LHCN-M2 (cell line): ENCODE measurements around the gene SLC23A3. TPM values are rescaled to one million over a fixed set of nuclear protein-coding genes. Genes with fewer than 3 reads are reported as not detected.

Experiments
- DNase-seq: peaks from one replicate; pipeline ENCODE4 v3.0.0-alpha.2; 2012; ENCODE audit warnings: low read depth
- polyA plus RNA-seq: library from polyadenylated mRNA; unstranded; fragments of >200 nt; gene quantifications from one replicate; pipeline ENCODE4 v1.2.1, GENCODE V29; 2012; ENCODE audit warnings: missing spikeins
- total RNA-seq: library from RNA; depleted of rRNA; stranded (reverse); fragments of >200 nt; gene quantifications from 2 replicates; pipeline ENCODE4 v1.2.3, GENCODE V29; 2014; rRNA removed

Gene SLC23A3, protein sequence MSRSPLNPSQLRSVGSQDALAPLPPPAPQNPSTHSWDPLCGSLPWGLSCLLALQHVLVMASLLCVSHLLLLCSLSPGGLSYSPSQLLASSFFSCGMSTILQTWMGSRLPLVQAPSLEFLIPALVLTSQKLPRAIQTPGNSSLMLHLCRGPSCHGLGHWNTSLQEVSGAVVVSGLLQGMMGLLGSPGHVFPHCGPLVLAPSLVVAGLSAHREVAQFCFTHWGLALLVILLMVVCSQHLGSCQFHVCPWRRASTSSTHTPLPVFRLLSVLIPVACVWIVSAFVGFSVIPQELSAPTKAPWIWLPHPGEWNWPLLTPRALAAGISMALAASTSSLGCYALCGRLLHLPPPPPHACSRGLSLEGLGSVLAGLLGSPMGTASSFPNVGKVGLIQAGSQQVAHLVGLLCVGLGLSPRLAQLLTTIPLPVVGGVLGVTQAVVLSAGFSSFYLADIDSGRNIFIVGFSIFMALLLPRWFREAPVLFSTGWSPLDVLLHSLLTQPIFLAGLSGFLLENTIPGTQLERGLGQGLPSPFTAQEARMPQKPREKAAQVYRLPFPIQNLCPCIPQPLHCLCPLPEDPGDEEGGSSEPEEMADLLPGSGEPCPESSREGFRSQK
- 0.06 TPM in 1 of 2 replicates, not detected in the other for total RNA-seq
- 0.05 TPM for polyA plus RNA-seq

DNA sequence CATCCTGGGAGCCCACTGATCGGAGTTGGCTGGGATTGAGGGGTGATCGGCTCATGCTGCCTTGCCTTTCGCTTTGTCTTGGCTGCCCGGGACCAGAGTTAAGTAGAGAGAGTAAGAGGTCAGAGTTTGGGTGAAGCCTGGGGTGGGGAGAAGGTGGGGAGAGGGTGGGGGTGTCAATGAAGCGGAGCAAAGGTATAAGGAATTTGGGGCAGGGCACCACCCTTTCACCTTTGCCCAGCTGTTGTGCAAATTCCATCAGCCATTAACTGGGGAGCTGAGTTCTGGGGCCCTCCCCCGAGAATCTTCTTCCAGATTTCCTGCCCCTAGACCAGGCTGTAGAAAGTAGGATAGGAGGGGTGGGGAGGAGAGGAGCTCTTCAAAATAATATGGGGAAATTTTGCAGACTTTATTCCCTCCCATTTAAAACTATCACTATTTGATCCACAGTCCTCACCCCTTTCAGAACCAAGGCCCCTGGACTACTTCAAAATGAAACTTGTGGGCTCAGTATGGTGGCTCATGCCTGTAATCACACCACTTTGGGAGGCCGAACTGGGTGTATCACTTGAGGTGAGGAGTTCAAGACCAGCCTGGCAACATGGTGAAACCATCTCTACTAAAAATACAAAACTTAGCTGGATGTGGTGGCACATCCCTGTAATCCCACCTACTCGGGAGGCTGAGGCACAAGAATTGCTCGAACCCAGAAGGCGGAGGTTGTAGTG is at the start of gene SLC23A3:
Gene SLC23A3, minus strand, starts transcription at position 100 of the 725 bp plus-strand sequence. Its CDS starts 45 bp downstream, at position 55.
- no peak for DNase-seq

DNA sequence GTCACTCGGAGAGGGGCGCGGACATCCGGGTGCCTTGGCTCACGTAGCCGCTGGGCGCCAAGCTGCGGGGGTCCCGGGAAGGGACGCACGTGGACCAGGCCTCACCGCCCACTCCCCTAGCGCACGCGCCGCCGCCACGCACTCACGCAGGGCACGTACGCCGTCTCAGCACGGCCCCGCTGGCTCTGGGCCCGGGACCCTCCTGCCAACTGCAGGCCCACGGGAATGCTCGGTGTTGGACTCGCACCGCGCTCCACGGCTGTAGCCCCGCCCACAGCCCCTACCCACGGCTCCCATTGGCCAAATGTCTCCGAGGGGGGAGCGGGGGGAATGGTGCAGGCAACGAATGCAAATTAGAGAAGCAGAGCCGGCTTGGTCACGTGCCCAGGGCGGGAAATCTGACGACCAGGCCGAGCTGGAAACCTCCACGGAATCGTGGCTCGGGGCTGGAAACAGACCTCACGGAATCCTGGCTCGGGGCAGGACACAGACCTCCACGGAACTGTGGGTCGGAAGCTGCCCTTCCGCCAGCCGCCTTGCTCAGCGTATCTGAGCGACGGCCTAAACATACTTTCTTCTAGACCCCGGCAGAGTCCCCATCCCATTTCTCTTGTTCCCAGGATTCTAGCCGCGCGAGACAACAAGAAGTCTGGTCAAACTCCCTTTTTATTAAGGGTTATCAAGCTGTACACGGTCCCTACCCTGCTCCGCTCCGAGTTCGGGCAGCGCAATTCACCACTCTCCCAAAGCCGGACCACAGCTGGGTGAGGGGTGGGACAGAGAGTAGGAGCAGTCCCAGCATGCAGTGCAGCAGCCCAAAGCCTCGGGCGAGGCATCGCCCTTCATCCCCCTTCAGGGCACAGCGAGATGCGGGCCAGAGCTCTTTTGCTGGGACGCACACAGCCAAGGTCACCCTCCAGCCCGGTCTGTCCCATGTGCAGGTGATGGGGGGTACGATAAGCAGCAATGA is 49.2 kb upstream of the SLC23A3 start, which contains the start of gene ABCB6:
Gene ABCB6, minus strand, starts transcription at position 227 of the 970 bp plus-strand sequence. CDS start 285 bp downstream, outside the sequence.
- peak; percentile 94 for DNase-seq

DNA sequence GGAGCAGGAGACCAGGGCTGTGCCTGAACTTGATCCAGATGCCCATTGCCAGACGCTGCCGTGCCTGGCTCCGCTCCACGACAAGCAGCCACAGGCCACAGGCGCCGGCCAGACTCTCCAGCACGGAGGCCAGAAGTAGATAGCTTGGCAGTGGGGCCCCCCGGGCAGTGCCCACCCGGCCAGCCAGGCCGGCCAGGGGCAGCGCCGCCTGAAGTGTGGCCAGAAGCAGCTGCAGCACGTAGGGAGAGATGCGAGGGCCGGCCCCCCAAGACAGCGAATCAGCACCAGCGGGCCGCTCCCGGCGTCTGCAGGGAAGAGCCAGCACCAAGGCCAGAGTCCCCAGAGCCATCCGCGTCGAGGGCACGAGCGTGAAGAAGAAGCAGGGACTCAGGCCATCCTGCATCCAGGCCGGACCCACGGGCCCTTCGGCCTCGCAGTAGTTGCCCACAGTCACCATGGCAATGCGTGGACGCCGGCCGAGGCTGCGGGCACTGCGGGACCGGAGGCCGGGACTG is 48.4 kb upstream of the SLC23A3 start:
- peak; percentile 77 for DNase-seq

DNA sequence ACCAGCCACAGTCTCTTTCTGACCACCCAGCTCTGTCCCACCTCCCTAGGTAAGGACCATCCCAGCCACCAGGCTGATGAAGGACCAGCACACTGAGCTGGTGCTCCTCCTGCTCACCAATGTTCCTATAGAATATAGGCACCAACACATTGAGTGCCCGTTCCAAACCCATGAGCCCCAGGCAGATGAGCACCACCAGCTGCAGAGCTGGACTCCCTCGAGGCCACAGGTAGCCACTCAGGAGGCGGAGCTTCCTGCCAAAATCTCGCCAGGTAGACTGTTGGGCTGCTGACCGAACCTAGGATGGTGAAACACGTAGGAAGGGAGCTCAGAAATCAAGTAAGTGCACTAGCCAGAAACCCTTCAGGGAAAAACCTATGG is 46.7 kb upstream of the SLC23A3 start:
- no peak for DNase-seq

DNA sequence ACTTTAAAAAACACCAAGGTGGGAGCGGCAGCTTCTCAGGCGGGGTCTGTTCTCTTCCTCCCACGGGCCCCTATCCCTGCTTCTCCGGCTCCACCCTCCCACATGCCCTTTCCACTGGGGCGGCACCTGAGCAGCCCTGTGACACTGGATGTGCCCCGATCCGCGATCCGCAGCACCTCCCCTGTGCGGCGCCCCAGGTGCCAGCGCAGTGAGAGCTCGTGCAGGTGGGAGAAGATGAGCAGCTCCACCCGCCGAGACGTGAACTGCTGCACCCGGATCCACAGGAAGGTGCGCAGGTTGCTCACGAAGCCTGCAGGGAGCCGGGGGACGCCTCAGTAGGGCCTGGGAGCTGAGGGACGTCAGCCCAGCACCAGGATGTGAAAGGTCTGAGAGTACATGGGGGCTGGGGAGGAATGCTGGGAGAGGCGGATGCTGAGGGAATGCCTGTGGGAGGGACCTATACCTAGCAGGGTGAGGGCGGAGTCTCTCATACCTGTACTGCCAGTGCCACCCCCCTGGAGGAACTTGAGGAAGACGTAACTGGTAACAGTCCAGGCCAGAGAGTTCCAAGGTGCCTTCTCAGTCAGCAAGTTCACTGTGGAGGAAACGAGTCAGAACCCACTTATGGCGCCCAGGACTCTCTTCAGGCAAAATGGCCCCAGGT is 46.2 kb upstream of the SLC23A3 start:
- DNase-seq: no peak

DNA sequence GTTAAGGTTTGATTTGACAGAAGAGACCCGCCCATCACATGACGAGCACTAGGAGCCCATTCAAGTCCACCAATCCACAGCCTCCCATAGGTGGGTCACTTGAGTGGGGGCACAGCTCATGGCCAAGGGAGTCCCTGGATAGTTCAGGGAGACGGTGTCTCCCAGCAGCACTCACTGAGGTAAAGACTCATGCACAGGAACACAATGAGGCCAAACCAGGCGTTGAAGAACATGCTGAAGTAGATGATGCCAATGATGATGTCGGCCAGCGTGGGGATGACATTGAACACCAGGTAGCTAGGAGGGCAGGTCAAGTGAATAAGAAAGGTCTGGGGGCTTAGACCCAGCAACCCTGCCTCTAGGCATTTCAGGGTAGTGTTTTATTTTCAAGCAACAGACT is 45.0 kb upstream of the SLC23A3 start:
- no peak for DNase-seq

DNA sequence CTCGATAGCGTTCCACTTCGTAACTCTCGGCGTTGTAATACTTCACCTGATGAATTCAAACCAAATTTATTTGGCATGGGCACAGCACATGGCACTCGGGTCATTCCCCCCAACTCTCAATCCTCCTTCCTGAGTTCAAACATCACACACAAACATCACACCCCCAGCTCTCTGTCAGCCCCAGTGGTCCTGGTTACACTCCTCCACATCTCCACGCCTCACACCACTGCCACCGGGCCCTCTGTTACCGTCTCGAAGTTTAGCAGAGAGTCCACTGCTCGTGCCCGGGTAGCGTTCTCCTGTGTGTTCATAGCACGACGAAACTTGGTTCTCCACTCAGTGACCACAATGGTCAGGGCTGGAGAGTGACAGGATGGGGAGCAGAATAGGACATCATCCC is 44.3 kb upstream of the SLC23A3 start:
- DNase-seq: no peak

DNA sequence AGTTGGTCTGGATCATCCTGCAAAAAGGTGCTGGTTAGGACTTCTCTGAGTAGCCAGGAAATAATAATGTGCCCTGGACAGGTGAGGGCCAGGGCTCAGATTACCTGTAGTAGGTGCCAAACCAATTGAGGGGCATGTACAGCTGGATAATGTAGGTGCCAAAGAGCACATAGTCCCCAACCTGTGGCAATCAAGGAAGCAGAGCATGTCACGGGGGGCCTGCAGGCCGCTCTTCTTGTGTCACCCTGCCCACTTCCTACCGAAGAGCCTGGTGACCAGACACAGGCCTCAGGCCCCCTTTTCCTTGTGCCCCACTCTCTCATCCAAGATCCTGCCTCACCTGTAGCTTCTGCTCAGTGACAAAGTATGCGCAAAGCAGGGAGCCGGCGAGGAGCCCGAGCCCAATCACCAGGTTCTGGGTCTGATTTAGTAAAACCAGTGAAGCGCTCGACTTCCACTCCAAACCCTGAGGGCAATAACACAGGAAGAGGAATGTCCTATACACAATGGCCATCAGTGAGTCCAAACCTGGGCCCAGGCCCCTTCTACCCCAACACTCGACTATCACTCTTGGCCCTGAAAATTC is 43.8 kb upstream of the SLC23A3 start:
- DNase-seq: no peak

DNA sequence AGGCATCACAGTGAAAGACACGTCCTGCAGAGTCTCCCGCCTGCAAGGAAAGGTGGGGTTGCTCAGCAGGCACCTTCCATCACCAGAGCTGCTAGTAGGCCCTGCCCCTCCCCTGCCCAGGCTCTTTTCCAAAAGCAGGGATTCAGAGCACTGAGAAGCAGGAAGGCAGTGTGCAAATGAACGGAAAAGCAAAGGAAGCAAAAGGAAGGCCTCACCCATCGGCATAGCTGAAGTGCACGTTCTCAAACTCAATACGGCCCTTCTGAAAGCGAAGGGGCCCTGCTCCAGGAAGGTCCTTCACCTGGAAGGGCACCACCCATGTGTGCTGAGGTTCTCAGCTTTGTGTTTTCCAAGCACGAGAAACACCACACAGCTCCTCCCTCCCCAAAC is 43.2 kb upstream of the SLC23A3 start:
- no peak for DNase-seq

DNA sequence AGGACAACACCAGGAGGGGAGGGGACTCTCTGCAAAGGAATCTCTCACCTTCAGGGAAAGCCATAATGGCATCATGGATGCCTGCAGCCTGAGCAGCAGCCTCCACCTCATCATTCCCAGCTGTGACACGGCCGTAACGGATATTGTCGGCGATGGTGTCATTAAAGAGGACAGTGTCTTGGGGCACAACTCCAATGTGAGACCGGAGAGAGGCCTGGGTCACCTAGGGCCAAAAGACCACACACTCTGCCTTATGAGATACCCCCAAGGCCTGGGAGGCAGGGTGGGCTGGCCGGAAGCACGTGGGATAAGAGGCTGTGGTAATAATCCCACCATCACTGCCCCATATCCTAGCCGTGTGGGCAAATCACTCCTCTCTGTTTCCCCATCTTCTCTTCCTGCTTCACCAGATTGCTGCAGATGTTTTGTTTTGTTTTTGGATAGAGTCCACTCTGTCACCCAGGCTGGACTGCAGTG is 41.1 kb upstream of the SLC23A3 start:
- no peak for DNase-seq

DNA sequence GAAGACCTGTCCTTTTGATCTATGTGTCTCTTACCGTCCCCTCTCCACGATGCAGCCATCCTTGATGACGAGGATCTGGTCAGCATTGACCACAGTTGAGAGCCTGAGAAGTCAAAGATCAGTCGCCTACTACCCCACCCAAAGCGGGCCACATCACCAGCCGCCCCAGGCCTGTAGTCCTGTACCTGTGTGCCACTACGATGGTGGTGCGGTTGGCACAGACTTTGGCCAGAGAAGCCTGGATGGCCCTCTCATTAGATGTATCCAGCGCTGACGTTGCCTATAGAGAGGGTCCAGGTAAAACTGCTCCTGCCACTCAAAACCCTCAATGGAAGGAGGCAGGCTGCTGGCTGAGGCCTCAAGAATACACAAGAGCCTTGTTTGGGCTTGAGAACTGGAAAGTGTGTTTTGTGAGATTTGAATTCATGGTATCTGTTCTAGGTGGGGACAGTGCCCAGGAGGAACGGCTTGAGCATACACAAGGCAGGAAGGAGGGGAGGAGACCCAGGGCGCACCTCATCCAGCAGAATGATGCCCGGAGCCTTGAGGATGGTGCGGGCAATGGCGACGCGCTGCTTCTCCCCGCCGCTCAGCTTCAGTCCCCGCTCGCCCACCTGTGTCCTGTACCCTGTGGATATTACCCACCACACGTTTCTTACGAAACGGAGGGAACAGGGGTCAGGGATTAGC is 40.5 kb upstream of the SLC23A3 start:
- no peak for DNase-seq

DNA sequence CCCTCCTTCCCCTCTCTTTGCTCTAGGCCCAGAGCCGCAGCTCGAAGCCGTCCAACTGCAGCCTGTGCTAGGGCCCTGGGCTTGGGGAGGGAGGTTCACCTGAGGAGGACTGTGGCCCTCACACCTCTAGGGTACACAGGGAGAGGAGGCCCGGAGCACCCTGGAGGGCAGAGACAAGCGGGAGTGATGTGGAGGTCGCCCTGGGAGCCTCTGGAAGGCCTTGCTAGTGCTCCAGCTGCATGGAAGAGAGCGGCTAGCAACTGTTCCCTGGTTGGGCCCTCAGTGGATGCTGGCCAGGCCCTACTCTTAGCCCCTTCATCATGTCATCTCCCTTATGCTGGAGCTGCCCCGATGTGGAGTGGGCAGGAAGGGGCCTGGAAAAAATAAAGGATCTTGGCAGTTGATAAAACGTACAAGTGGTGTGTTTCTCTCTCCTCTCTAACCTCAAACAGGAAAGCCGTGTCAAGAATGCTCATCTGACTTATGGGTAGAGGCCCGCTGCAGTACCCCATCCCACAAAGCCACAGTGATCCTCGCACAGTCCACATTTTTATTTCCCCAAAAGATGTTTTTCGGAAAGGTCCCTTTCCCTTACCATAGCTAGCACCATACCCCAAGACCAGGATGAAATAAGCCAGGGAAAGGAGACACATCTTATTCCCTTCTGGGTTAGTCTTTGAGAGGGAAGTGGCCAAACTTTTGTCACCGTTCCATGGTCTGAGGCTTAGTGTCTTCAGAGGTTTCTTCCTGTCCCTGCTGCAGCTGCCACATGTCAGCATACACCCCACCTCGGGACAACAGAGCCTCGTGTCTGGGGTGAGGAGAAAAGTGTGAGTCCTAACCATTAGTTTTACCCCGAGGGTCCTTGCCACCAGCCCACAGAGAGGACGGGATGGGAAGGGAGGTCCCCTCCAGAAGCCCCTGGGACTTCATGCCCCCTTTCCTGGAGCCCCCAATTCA is 39.7 kb upstream of the SLC23A3 start:
- no peak for DNase-seq

DNA sequence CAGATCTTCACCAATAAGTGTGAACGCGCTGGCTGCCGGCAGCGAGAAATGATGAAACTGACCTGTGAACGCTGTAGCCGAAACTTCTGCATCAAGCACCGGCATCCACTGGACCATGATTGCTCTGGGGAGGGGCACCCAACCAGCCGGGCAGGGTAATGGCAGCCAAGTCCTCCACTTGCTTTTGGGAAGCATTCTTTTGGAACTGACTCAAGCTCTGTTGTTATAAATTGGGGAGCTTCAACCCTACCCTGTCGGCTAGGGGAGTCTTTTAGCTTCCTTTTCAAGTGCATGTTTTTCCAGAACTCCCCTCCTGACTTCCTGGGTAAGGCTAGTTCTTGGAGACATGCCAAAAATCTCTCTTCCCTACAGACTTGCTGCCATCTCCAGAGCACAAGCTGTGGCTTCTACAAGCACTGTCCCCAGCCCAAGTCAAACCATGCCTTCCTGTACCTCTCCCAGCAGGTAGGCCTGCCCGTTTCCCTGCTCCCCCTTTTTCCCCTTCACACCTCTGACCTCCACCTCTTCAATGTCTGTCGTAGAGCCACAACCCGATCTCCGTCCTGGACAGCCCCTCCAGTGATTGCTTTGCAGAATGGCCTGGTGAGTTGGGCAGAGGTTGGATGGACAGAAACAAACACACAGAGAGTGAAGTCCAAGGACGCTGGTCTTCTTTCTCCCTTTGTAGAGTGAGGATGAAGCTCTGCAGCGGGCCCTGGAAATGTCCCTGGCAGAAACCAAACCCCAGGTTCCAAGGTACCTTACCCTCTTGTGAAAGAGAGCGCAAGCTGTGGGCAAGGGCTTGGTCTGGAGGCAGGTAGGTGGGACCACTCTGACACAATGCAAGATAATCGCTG is 38.3 kb upstream of the SLC23A3 start:
- DNase-seq: peak; percentile 54

DNA sequence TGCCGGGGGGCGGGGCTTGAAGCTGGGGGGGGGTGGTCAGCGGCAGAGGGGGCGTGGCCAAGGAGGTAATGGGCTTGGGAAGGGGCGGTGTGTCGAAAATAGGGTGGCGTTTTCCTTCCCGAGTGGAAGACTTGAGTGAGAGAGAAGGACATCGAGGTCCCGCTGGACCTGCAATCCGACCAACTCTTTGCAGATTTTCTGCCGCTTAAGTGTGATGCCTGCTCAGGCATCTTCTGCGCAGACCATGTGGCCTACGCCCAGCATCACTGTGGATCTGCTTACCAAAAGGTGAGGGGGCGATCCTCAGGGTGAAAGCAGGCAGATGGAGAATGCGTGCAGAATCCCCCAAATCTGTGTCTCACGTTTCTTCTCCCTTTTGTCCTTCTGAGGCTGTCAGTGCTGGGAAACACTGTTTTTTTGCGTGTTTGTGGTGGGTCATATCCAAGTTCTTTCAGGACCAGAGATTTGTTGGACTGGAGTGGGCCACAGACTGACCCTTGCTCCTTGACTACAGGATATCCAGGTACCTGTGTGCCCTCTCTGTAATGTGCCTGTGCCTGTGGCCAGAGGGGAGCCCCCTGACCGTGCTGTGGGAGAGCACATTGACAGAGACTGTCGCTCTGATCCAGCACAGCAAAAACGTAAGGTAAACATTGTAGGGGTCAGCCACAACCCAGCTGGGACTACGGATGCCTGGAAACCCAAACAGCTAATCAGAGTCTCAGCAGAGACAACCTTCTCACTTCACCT is 37.5 kb upstream of the SLC23A3 start:
- no peak for DNase-seq

DNA sequence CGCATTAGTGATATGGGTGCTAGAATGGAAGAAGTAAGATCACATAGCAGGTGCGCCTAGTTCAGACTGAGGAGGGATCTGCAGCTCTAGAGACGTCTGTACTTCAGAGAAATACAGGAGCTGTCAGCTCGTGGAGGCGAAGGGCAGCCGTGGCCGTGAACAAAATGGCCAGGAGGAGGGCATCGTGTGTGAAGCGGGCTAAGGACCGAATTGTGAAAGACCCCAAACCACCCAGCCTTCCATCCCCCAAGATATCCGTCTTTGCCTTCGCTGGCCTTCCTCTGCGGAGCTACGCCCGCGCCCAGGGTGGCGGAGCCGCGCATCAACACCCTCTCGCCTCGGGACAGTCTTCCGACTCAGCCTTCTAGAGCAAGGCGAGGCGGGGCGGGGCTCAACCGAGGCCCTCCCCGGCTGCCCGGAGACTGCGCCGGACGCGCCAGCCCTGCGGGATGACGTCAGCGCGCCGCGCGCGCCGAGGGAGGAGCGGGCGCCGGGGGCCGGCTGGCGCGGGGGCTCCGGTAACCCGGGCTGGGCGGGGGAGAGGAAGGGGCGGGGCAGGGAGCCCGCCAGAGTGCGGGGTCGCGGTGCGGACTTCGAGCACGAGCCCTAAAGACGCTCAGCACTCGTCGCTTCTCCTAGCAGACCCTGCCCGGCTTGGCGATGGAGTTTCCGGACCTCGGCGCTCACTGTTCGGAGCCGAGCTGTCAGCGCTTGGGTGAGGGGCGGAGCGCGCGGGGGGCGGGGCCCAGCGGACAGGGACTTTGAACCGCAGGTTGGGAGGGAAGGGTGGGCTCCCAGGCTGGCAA is 36.7 kb upstream of the SLC23A3 start, which contains the start of gene ZFAND2B:
Gene ZFAND2B, plus strand, starts transcription at position 455 of the 806 bp plus-strand sequence. Its CDS starts 206 bp downstream, at position 661.
- peak; percentile 90 for DNase-seq
